ENCODE measurements around the gene B4GALT6. TPM values are rescaled to one million over a fixed set of nuclear protein-coding genes. Genes with fewer than 3 reads are reported as not detected.

Gene B4GALT6
- total RNA-seq, 1 donor from 2014 or later: 17.7 TPM

DNA sequence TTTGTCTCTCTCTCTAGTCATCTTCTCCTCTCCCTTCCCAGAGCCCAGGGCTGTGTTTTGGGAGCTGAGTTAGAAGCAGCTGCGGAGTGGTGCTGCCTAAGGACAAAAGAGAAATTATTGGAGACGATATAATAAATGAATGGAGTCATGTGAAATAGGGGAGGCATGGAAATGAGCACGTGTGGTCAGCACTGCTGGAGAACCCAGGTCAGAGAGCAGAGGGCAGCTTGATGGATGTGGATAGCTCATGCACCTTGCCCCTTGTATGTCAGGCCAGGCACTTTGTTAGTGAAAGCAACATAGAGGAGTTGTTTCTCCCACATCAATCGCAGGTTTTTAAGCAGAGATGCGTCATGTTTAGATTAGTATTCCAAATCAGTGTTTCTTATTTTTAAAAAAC lies 77.0 kb downstream of the B4GALT6 start:
- Mint-ChIP-seq H3K27me3 (ENCODE audit: low read depth, unreplicated experiment) (no peaks in the 10 kb centered on the region), H3K36me3 (ENCODE audit: low read depth, unreplicated experiment) (peaks cover 2% of the 10 kb centered on the region), H3K4me1 (ENCODE audit: low read depth, unreplicated experiment) (peaks cover 5% of the 10 kb centered on the region), H3K27ac (ENCODE audit: unreplicated experiment) (no peak overlapping the region), H3K4me3 (ENCODE audit: unreplicated experiment) (no peak overlapping the region), H3K9me3 (ENCODE audit: unreplicated experiment) (no peaks in the 10 kb centered on the region)
- H3K27me3 ChIP-seq (ENCODE audit: insufficient read depth, low read length): peaks cover 2% of the 10 kb centered on the region
- DNase-seq (ENCODE audit: low read depth) (no peak), FAIRE-seq (no peak)
- peaks cover 5% of the 10 kb centered on the region for H3K4me1 ChIP-seq (ENCODE audit: insufficient read depth, low read length)
- no peak overlapping the region for H3K4me3 ChIP-seq (ENCODE audit: insufficient read depth, low read depth, low read length)
- no peak overlapping the region for H3K9ac ChIP-seq (ENCODE audit: low read length)
- H4K20me1 ChIP-seq (ENCODE audit: insufficient read depth, low read length): no peaks in the 10 kb centered on the region
- H3K4me2 ChIP-seq (ENCODE audit: low read length): no peak overlapping the region
- TF ChIP-seq EZH2 (IDR thresholded peaks at IDR 0.05; ENCODE audit: insufficient read depth, low read length): no peak
- TF ChIP-seq, protein P1, sequence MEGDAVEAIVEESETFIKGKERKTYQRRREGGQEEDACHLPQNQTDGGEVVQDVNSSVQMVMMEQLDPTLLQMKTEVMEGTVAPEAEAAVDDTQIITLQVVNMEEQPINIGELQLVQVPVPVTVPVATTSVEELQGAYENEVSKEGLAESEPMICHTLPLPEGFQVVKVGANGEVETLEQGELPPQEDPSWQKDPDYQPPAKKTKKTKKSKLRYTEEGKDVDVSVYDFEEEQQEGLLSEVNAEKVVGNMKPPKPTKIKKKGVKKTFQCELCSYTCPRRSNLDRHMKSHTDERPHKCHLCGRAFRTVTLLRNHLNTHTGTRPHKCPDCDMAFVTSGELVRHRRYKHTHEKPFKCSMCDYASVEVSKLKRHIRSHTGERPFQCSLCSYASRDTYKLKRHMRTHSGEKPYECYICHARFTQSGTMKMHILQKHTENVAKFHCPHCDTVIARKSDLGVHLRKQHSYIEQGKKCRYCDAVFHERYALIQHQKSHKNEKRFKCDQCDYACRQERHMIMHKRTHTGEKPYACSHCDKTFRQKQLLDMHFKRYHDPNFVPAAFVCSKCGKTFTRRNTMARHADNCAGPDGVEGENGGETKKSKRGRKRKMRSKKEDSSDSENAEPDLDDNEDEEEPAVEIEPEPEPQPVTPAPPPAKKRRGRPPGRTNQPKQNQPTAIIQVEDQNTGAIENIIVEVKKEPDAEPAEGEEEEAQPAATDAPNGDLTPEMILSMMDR (IDR thresholded peaks at IDR 0.05; ENCODE audit: insufficient read depth, low read depth, low read length): no peak
- H3K9me3 ChIP-seq (ENCODE audit: insufficient read depth, low read depth, low read length): no peaks in the 10 kb centered on the region
- H2AFZ ChIP-seq (ENCODE audit: low read depth, low read length): no peak overlapping the region
- no peak overlapping the region for H3K27ac ChIP-seq (ENCODE audit: low read depth, low read length)
- no peaks in the 10 kb centered on the region for H3K79me2 ChIP-seq (ENCODE audit: insufficient read depth, low read length)
- no peaks in the 10 kb centered on the region for H3K36me3 ChIP-seq (ENCODE audit: insufficient read depth, low read length)

GRCh38 chr18:31606265-31606664 lies 78.1 kb downstream of the B4GALT6 start:
- Histone ChIP-seq H3K27me3 (ENCODE audit: insufficient read depth, low read length) (peaks cover 2% of the 10 kb centered on the region), H4K20me1 (ENCODE audit: insufficient read depth, low read length) (no peaks in the 10 kb centered on the region), H3K79me2 (ENCODE audit: insufficient read depth, low read length) (no peaks in the 10 kb centered on the region), H3K4me3 (ENCODE audit: insufficient read depth, low read depth, low read length) (no peak overlapping the region), H3K27ac (ENCODE audit: low read depth, low read length) (no peak overlapping the region), H3K9ac (ENCODE audit: low read length) (no peak overlapping the region), H3K9me3 (ENCODE audit: insufficient read depth, low read depth, low read length) (no peaks in the 10 kb centered on the region), H3K36me3 (ENCODE audit: insufficient read depth, low read length) (no peaks in the 10 kb centered on the region), H3K4me2 (ENCODE audit: low read length) (no peak overlapping the region), H3K4me1 (ENCODE audit: insufficient read depth, low read length) (peaks cover 5% of the 10 kb centered on the region), H2AFZ (ENCODE audit: low read depth, low read length) (no peak overlapping the region)
- no peaks in the 10 kb centered on the region for H3K27me3 Mint-ChIP-seq (ENCODE audit: low read depth, unreplicated experiment)
- no peaks in the 10 kb centered on the region for H3K36me3 Mint-ChIP-seq (ENCODE audit: low read depth, unreplicated experiment)
- H3K4me1 Mint-ChIP-seq (ENCODE audit: low read depth, unreplicated experiment): peaks cover 3% of the 10 kb centered on the region
- no peak overlapping the region for H3K4me3 Mint-ChIP-seq (ENCODE audit: unreplicated experiment)
- H3K9me3 Mint-ChIP-seq (ENCODE audit: unreplicated experiment): no peaks in the 10 kb centered on the region
- no peak for DNase-seq (ENCODE audit: low read depth)
- TF ChIP-seq, protein P1 (IDR thresholded peaks at IDR 0.05; ENCODE audit: insufficient read depth, low read depth, low read length): no peak
- TF ChIP-seq EZH2 (IDR thresholded peaks at IDR 0.05; ENCODE audit: insufficient read depth, low read length): no peak
- H3K27ac Mint-ChIP-seq (ENCODE audit: unreplicated experiment): no peak overlapping the region
- no peak for FAIRE-seq

DNA sequence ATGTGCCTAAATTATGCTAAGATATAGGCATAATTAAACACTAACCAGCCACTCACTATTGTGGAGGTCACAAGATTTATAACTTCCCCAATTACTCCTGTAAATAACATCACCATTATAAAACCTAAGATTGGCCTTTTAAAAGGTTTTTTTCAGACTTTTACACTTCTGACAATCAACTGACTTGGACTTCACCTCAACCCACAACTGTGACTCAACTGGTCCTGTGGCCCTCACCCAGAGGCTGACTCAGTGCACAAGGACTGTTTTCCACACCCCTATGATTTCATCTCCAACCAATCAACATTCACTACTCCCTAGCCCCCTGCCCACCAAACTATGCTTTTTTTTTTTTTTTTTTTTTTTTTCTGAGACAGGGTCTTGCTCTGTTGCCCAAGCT lies 81.1 kb downstream of the B4GALT6 start:
- Mint-ChIP-seq H3K4me1 (ENCODE audit: low read depth, unreplicated experiment) (no peaks in the 10 kb centered on the region), H3K4me3 (ENCODE audit: unreplicated experiment) (no peak overlapping the region), H3K36me3 (ENCODE audit: low read depth, unreplicated experiment) (no peaks in the 10 kb centered on the region), H3K9me3 (ENCODE audit: unreplicated experiment) (no peaks in the 10 kb centered on the region), H3K27me3 (ENCODE audit: low read depth, unreplicated experiment) (no peaks in the 10 kb centered on the region), H3K27ac (ENCODE audit: unreplicated experiment) (peak overlapping the region; percentile 28)
- Histone ChIP-seq H3K36me3 (ENCODE audit: insufficient read depth, low read length) (no peaks in the 10 kb centered on the region), H2AFZ (ENCODE audit: low read depth, low read length) (no peak overlapping the region), H3K9ac (ENCODE audit: low read length) (no peak overlapping the region), H3K4me2 (ENCODE audit: low read length) (no peak overlapping the region), H3K27ac (ENCODE audit: low read depth, low read length) (no peak overlapping the region), H3K9me3 (ENCODE audit: insufficient read depth, low read depth, low read length) (no peaks in the 10 kb centered on the region), H3K4me1 (ENCODE audit: insufficient read depth, low read length) (peaks cover 5% of the 10 kb centered on the region), H3K4me3 (ENCODE audit: insufficient read depth, low read depth, low read length) (no peak overlapping the region), H3K27me3 (ENCODE audit: insufficient read depth, low read length) (no peaks in the 10 kb centered on the region), H3K79me2 (ENCODE audit: insufficient read depth, low read length) (no peaks in the 10 kb centered on the region), H4K20me1 (ENCODE audit: insufficient read depth, low read length) (no peaks in the 10 kb centered on the region)
- no peak for FAIRE-seq
- DNase-seq (ENCODE audit: low read depth): peak; percentile 59
- TF ChIP-seq, protein P1 (IDR thresholded peaks at IDR 0.05; ENCODE audit: insufficient read depth, low read depth, low read length): no peak
- TF ChIP-seq EZH2 (IDR thresholded peaks at IDR 0.05; ENCODE audit: insufficient read depth, low read length): no peak
